CD4-positive, alpha-beta memory T cell (primary cell): Measurements from ENCODE around the gene ITGAD. TPM values are rescaled to one million over a fixed set of nuclear protein-coding genes. Genes with fewer than 3 reads are reported as not detected.

Experiments used
- CTCF ChIA-PET: fragments of 350-600 bp; sonication (Branson Sonifier 250); formaldehyde crosslinking; loops from one replicate; lab custom pipeline; 2021; ENCODE audit warnings: inconsistent platforms; ENCODE audit not compliant: partially characterized antibody; lab: Charles Lee
- POLR2A ChIA-PET: fragments of 350-600 bp; sonication (Branson Sonifier 250); formaldehyde crosslinking; loops from one replicate; lab custom pipeline; 2021; ENCODE audit not compliant: partially characterized antibody; lab: Charles Lee
- DNase-seq, 5 donors: peaks; one replicate each; pipeline versions ENCODE4 v3.0.0 to v3.0.0-alpha.2; 2020 to 2022; ENCODE audit warnings: mixed read lengths in 1 of 5
- H3K27ac ChIP-seq: one replicate; pipeline ENCODE4 v1.7.0; 2013; ENCODE audit warnings: low read depth, low read length
- H3K27me3 ChIP-seq: 2 replicates; pipeline ENCODE4 v1.7.0; 2013; ENCODE audit warnings: mild to moderate bottlenecking, low read length, moderate library complexity; ENCODE audit not compliant: insufficient read depth
- H3K36me3 ChIP-seq: 2 replicates; pipeline ENCODE4 v1.7.0; 2013; ENCODE audit warnings: mild to moderate bottlenecking, low read length, moderate library complexity; ENCODE audit not compliant: insufficient read depth
- H3K4me1 ChIP-seq: 2 replicates; pipeline ENCODE4 v1.7.0; 2013; ENCODE audit warnings: mild to moderate bottlenecking, low read length, moderate library complexity; ENCODE audit not compliant: insufficient read depth
- H3K4me3 ChIP-seq, 2 donors: one replicate each; pipeline ENCODE4 v1.7.0; 2013; ENCODE audit warnings: low read length in 2 of 2, mild to moderate bottlenecking in 1 of 2
- H3K9me3 ChIP-seq, 2 donors: one replicate each; pipeline ENCODE4 v1.7.0; 2013; ENCODE audit warnings: low read length in 2 of 2, control low read depth in 1 of 2; ENCODE audit not compliant: control insufficient read depth in 1 of 2
- H3K27ac Mint-ChIP-seq, 7 donors: one replicate each; pipeline ENCODE4 v1.8.0; 2020 to 2021; ENCODE audit warnings: mixed read lengths in 7 of 7, mild to moderate bottlenecking in 6 of 7, inconsistent platforms in 3 of 7, moderate library complexity in 3 of 7
- H3K27me3 Mint-ChIP-seq, 2 donors: one replicate each; pipeline ENCODE4 v1.8.0; 2020 to 2021; ENCODE audit warnings: mixed read lengths in 2 of 2
- H3K36me3 Mint-ChIP-seq, 2 donors: one replicate each; pipeline ENCODE4 v1.8.0; 2020 to 2021; ENCODE audit warnings: mixed read lengths in 2 of 2, inconsistent platforms in 1 of 2, mild to moderate bottlenecking in 1 of 2
- H3K4me1 Mint-ChIP-seq, 4 donors: one replicate each; pipeline ENCODE4 v1.8.0; 2020 to 2021; ENCODE audit warnings: mixed read lengths in 4 of 4, mild to moderate bottlenecking in 1 of 4
- H3K4me3 Mint-ChIP-seq, 8 donors: one replicate each; pipeline ENCODE4 v1.8.0; 2020 to 2021; ENCODE audit warnings: mixed read lengths in 8 of 8, mild to moderate bottlenecking in 7 of 8, moderate library complexity in 6 of 8, inconsistent platforms in 3 of 8
- H3K9me3 Mint-ChIP-seq, 8 donors: one replicate each; pipeline ENCODE4 v1.8.0; 2020 to 2021; ENCODE audit warnings: mixed read lengths in 8 of 8, mild to moderate bottlenecking in 5 of 8, inconsistent platforms in 3 of 8, moderate library complexity in 1 of 8
- intact Hi-C: fragments of 100-400 bp; cut with micrococcal nuclease; formaldehyde crosslinking; loops from one replicate; pipeline ENCODE4 v1.15.1; 2023
- polyA plus RNA-seq, 2 donors: library from polyadenylated mRNA; unstranded; fragments of 300-500 nt; fragmentation: Illumina TruSeq; gene quantifications; one replicate each; pipeline ENCODE4 v1.2.3, GENCODE V29; 2021
- total RNA-seq, 2 experiments: library from RNA; stranded (reverse); gene quantifications; one replicate each; pipeline ENCODE4 v1.2.3, GENCODE V29; 2021

Gene ITGAD
- total and polyA plus RNA-seq, 4 experiments from 2014 or later, result 0.07 TPM; not detected in 3

GRCh38 chr16:31361201-31362110 is 31.7 kb upstream of the ITGAD start:
- no peaks in the 10 kb centered on the region for H3K36me3 ChIP-seq
- Mint-ChIP-seq H3K36me3 (no peaks in the 10 kb centered on the region), H3K4me3 (no peak overlapping the region), H3K27me3 (no peaks in the 10 kb centered on the region), H3K9me3 (no peaks in the 10 kb centered on the region), H3K27ac (peak overlapping the region in 1 of 7 donors; percentile 42), H3K4me1 (peaks cover 0 to 6% (median 3%) of the 10 kb centered on the region in 4 donors)
- H3K4me1 ChIP-seq, result no peaks in the 10 kb centered on the region
- CTCF ChIA-PET, result interaction anchor here (1.0 kb wide), 1 partner anchor 22 kb away, joined by 3 read pairs; no protein-coding TSS in a partner anchor
- POLR2A ChIA-PET, result no interaction called here
- intact Hi-C loops, result no loop called here
- H3K27me3 ChIP-seq, result no peaks in the 10 kb centered on the region
- H3K9me3 ChIP-seq, result no peaks in the 10 kb centered on the region
- H3K27ac ChIP-seq, result no peak overlapping the region
- no peak for DNase-seq
- H3K4me3 ChIP-seq, result no peak overlapping the region

GRCh38 chr16:31362476-31363405 is 30.4 kb upstream of the ITGAD start:
- H3K36me3 ChIP-seq, result no peaks in the 10 kb centered on the region
- Mint-ChIP-seq H3K36me3 (no peaks in the 10 kb centered on the region), H3K27ac (no peak overlapping the region), H3K4me1 (peaks cover 6 to 9% (median 6%) of the 10 kb centered on the region in 4 donors), H3K9me3 (no peaks in the 10 kb centered on the region), H3K4me3 (no peak overlapping the region), H3K27me3 (no peaks in the 10 kb centered on the region)
- no peak for DNase-seq
- H3K4me1 ChIP-seq, result no peaks in the 10 kb centered on the region
- CTCF ChIA-PET, result no interaction called here
- no peaks in the 10 kb centered on the region for H3K9me3 ChIP-seq
- no peaks in the 10 kb centered on the region for H3K27me3 ChIP-seq
- intact Hi-C loops, result no loop called here
- H3K4me3 ChIP-seq, result no peak overlapping the region
- POLR2A ChIA-PET, result no interaction called here
- no peak overlapping the region for H3K27ac ChIP-seq

DNA sequence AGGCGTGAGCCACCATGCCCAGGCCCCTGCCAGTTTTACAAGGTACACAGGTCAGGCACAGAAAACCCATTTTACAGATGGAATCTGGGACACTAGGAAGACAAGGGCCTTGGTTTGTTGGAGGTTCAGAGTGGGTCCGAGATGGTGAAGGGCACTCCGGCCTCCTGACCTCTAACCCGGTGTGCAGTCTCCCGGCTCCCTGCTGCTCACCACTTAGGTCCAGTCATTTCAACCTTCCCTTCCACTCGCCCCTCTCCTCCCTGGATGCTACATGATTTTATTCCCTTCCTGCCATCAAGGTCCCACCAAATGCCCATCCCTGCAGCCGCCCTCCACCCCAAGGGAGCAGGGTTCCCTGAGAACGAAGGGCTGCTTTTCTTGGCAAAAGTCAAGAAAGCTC is 29.4 kb upstream of the ITGAD start:
- Histone ChIP-seq H3K4me1 (no peaks in the 10 kb centered on the region), H3K27ac (no peak overlapping the region), H3K9me3 (no peaks in the 10 kb centered on the region), H3K4me3 (no peak overlapping the region), H3K36me3 (no peaks in the 10 kb centered on the region), H3K27me3 (no peaks in the 10 kb centered on the region)
- Mint-ChIP-seq H3K27me3 (no peaks in the 10 kb centered on the region), H3K4me1 (peaks cover 6 to 8% (median 7%) of the 10 kb centered on the region in 4 donors), H3K9me3 (no peaks in the 10 kb centered on the region), H3K27ac (no peak overlapping the region), H3K36me3 (no peaks in the 10 kb centered on the region), H3K4me3 (no peak overlapping the region)
- CTCF ChIA-PET, result no interaction called here
- POLR2A ChIA-PET, result no interaction called here
- no peak for DNase-seq
- intact Hi-C loops, result no loop called here

GRCh38 chr16:31364421-31364820 is 28.7 kb upstream of the ITGAD start:
- H3K27me3 ChIP-seq, result no peaks in the 10 kb centered on the region
- no peak overlapping the region for H3K27ac ChIP-seq
- no peaks in the 10 kb centered on the region for H3K36me3 Mint-ChIP-seq
- H3K4me3 Mint-ChIP-seq, result no peak overlapping the region
- H3K9me3 Mint-ChIP-seq, result no peaks in the 10 kb centered on the region
- POLR2A ChIA-PET, result no interaction called here
- no peak for DNase-seq
- H3K36me3 ChIP-seq, result no peaks in the 10 kb centered on the region
- H3K4me1 ChIP-seq, result no peaks in the 10 kb centered on the region
- H3K4me3 ChIP-seq, result no peak overlapping the region
- intact Hi-C loops, result no loop called here
- CTCF ChIA-PET, result no interaction called here
- no peaks in the 10 kb centered on the region for H3K9me3 ChIP-seq
- H3K27me3 Mint-ChIP-seq, result no peaks in the 10 kb centered on the region
- no peak overlapping the region for H3K27ac Mint-ChIP-seq
- peaks cover 6 to 8% (median 7%) of the 10 kb centered on the region in 4 donors for H3K4me1 Mint-ChIP-seq

DNA sequence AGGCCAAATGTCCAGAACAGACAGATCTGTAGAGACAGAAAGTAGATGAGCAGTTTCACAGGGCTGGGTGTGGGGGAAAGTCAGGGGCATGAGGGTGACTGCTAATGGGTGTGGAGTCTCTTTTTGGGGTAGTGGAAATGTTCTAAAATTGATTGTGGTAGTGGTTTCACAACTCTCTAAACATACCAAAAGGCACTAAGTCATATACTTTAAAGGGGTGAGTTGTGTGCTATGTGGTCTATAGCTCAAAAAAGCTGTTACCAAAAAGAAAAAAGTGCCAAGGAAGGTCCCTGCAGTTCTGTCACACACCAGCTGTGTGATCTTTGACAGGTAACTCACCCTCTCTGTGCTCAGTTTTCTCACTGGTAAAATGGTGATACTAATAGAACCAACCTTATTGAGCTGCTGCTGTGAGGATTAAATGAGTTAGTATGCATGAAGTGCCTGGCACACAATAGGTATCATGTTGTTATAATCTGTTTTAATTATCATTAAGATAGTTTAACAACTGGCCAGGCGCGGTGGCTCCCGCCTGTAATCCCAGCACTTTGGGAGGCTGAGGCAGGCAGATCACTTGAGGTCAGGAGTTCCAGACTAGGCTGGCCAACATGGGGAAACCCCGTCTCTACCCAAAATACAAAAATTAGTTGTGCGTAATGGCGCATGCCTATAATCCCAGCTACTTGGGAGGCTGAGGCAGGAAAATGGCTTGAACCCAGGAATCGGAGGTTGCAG is 27.8 kb upstream of the ITGAD start:
- Histone ChIP-seq H3K4me3 (no peak overlapping the region), H3K9me3 (no peaks in the 10 kb centered on the region), H3K27me3 (no peaks in the 10 kb centered on the region), H3K27ac (no peak overlapping the region), H3K36me3 (no peaks in the 10 kb centered on the region), H3K4me1 (no peaks in the 10 kb centered on the region)
- no peak overlapping the region for H3K27ac Mint-ChIP-seq
- CTCF ChIA-PET, result no interaction called here
- H3K4me1 Mint-ChIP-seq, result peaks cover 6 to 8% (median 7%) of the 10 kb centered on the region in 4 donors
- no peaks in the 10 kb centered on the region for H3K36me3 Mint-ChIP-seq
- POLR2A ChIA-PET, result interaction anchor here (0.5 kb wide), 1 partner anchor 500 kb away, joined by 3 read pairs; no protein-coding TSS in a partner anchor
- intact Hi-C loops, result no loop called here
- H3K9me3 Mint-ChIP-seq, result no peaks in the 10 kb centered on the region
- DNase-seq, result peak in 1 of 5 donors; percentile 15
- H3K27me3 Mint-ChIP-seq, result no peaks in the 10 kb centered on the region
- no peak overlapping the region for H3K4me3 Mint-ChIP-seq

DNA sequence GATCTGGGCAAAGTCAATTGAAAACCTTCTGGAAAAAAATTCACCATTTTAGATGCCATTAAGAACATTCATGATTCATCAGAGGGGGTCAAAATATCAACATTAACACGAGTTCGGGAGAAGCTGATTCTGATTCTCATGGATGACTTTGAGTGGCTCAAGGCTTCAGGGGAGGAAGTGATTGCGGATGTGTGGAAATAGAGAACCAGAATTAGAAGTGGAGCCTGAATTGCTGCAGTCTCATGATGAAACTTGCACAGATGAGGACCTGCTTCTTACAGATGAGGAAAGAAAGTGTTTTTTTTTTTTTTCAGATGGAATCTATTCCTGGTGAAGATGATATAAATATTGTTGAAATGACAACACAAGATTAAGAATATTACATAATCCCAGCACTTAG is 25.3 kb upstream of the ITGAD start:
- H3K27me3 ChIP-seq, result no peaks in the 10 kb centered on the region
- no peaks in the 10 kb centered on the region for H3K9me3 Mint-ChIP-seq
- ChIA-PET POLR2A (no interaction called here), CTCF (interaction anchor here (1.2 kb wide), 1 partner anchor 8 kb away, joined by 3 read pairs; no protein-coding TSS in a partner anchor)
- H3K9me3 ChIP-seq, result no peaks in the 10 kb centered on the region
- no peaks in the 10 kb centered on the region for H3K36me3 Mint-ChIP-seq
- no peak for DNase-seq
- H3K27ac Mint-ChIP-seq, result no peak overlapping the region
- no peaks in the 10 kb centered on the region for H3K36me3 ChIP-seq
- H3K4me1 Mint-ChIP-seq, result peaks cover 6 to 8% (median 7%) of the 10 kb centered on the region in 4 donors
- H3K4me3 Mint-ChIP-seq, result no peak overlapping the region
- peaks cover 2% of the 10 kb centered on the region in 2 donors for H3K27me3 Mint-ChIP-seq
- no peak overlapping the region for H3K4me3 ChIP-seq
- intact Hi-C loops, result no loop called here
- H3K27ac ChIP-seq, result no peak overlapping the region
- no peaks in the 10 kb centered on the region for H3K4me1 ChIP-seq
